ENCODE measurements around the gene OTUD1. TPM values are rescaled to one million over a fixed set of nuclear protein-coding genes. Genes with fewer than 3 reads are reported as not detected.

The OTUD1 gene
- total RNA-seq, 1 donor from 2014 or later, result 11.9 TPM

DNA sequence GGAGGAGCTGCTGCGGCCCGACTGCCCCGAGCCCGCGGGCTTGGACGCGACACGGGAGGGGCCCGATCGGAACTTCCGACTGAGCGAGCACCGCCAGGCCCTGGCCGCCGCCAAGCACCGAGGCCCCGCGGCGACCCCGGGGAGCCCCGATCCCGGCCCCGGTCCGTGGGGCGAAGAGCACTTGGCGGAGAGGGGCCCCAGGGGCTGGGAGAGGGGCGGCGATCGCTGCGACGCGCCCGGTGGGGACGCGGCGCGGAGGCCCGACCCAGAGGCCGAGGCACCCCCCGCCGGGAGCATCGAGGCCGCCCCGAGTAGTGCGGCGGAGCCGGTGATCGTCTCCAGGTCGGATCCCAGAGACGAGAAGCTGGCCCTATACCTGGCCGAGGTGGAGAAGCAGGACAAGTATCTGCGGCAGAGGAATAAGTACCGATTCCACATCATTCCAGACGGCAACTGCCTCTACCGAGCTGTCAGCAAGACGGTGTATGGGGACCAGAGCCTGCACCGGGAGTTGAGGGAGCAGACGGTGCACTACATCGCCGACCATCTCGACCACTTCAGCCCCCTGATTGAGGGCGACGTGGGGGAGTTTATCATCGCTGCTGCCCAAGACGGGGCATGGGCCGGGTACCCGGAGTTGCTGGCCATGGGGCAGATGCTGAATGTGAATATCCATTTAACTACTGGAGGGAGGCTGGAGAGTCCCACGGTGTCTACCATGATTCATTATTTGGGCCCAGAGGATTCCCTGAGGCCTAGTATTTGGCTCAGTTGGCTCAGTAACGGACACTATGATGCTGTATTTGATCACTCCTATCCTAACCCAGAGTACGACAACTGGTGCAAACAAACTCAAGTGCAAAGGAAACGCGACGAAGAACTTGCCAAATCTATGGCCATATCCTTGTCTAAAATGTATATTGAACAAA is 1.4 kb downstream of the OTUD1 start:
- TF ChIP-seq, protein P1, sequence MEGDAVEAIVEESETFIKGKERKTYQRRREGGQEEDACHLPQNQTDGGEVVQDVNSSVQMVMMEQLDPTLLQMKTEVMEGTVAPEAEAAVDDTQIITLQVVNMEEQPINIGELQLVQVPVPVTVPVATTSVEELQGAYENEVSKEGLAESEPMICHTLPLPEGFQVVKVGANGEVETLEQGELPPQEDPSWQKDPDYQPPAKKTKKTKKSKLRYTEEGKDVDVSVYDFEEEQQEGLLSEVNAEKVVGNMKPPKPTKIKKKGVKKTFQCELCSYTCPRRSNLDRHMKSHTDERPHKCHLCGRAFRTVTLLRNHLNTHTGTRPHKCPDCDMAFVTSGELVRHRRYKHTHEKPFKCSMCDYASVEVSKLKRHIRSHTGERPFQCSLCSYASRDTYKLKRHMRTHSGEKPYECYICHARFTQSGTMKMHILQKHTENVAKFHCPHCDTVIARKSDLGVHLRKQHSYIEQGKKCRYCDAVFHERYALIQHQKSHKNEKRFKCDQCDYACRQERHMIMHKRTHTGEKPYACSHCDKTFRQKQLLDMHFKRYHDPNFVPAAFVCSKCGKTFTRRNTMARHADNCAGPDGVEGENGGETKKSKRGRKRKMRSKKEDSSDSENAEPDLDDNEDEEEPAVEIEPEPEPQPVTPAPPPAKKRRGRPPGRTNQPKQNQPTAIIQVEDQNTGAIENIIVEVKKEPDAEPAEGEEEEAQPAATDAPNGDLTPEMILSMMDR (IDR thresholded peaks at IDR 0.05; ENCODE audit: unreplicated experiment), result no peak
- Mint-ChIP-seq H3K4me3 (ENCODE audit: unreplicated experiment) (peak overlapping the region; percentile 93), H3K4me1 (ENCODE audit: unreplicated experiment) (peaks cover 22% of the 10 kb centered on the region), H3K36me3 (ENCODE audit: low read depth, unreplicated experiment) (peaks cover 14% of the 10 kb centered on the region), H3K9me3 (ENCODE audit: unreplicated experiment) (no peaks in the 10 kb centered on the region), H3K27me3 (ENCODE audit: unreplicated experiment) (peaks cover 14% of the 10 kb centered on the region), H3K27ac (ENCODE audit: unreplicated experiment) (no peak overlapping the region)
- peak; percentile 20 for DNase-seq (ENCODE audit: low spot score)

DNA sequence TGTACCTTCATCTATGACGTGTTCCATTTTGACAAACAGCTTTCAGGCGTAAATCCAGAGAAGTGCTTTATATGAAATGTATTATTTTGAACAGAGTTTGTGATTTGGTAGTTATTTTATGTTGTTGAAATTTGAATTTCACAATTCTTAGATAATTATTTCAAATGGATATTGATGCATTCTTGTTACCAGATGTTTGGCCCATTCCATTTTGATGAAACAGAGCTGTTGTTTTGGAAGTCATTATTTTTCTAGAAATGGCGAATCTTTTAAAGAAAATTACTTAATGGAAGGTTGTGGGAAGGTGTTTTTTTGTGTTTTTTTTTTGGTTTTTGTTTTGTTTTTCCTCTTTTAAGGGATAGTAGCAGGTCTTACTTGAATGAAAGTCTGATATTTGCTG is 2.4 kb downstream of the OTUD1 start:
- Mint-ChIP-seq H3K27me3 (ENCODE audit: unreplicated experiment) (peaks cover 14% of the 10 kb centered on the region), H3K27ac (ENCODE audit: unreplicated experiment) (no peak overlapping the region), H3K9me3 (ENCODE audit: unreplicated experiment) (no peaks in the 10 kb centered on the region), H3K4me3 (ENCODE audit: unreplicated experiment) (peak overlapping the region; percentile 93), H3K4me1 (ENCODE audit: unreplicated experiment) (peaks cover 25% of the 10 kb centered on the region), H3K36me3 (ENCODE audit: low read depth, unreplicated experiment) (peaks cover 14% of the 10 kb centered on the region)
- TF ChIP-seq, protein P1 (IDR thresholded peaks at IDR 0.05; ENCODE audit: unreplicated experiment), result no peak
- no peak for DNase-seq (ENCODE audit: low spot score)

DNA sequence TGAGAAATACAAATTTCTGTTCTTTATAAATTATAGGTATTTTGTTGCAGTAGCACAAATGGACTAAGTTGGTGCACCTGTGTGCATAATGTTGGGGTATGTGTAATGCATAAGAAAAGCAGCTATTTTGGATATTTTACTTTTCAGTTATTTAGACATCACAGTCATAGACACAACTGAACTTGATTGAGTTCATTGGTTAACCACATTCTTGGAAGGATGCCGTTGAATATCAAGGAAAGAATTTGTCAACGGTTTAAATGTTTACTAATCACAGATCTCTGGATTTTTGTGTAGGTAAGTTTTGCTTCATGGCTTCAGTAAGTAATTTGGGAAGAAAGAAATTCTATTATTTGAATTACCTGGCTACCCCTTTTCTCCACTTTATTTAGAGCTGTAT is 4.1 kb downstream of the OTUD1 start:
- H3K36me3 Mint-ChIP-seq (ENCODE audit: low read depth, unreplicated experiment), result peaks cover 12% of the 10 kb centered on the region
- no peak for DNase-seq (ENCODE audit: low spot score)
- H3K4me3 Mint-ChIP-seq (ENCODE audit: unreplicated experiment), result no peak overlapping the region
- no peaks in the 10 kb centered on the region for H3K9me3 Mint-ChIP-seq (ENCODE audit: unreplicated experiment)
- H3K4me1 Mint-ChIP-seq (ENCODE audit: unreplicated experiment), result peaks cover 29% of the 10 kb centered on the region
- TF ChIP-seq, protein P1 (IDR thresholded peaks at IDR 0.05; ENCODE audit: unreplicated experiment), result no peak
- H3K27me3 Mint-ChIP-seq (ENCODE audit: unreplicated experiment), result peaks cover 10% of the 10 kb centered on the region
- H3K27ac Mint-ChIP-seq (ENCODE audit: unreplicated experiment), result no peak overlapping the region

DNA sequence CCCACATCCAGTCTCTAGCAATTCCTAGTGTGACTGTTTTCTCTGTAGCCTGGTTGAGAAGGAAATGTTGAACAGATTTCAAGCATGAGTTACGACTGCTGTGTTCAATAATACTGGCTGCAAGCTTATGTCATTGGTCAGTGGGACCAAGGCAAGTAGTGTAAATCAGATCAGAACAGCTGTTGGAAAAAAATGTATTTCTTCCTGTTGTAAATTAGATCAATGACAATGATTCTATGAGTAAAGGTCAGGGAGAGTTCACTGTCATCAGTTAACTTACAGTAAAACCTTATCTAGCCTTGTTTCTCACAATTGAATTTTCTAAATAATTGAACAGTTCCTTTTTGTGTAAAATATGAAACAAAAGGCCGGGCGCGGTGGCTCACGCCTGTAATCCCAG is 6.7 kb downstream of the OTUD1 start:
- H3K9me3 Mint-ChIP-seq (ENCODE audit: unreplicated experiment), result no peaks in the 10 kb centered on the region
- no peak for DNase-seq (ENCODE audit: low spot score)

More for the DNA sequence above, 6.7 kb downstream of the OTUD1 start:
- H3K4me3 Mint-ChIP-seq (ENCODE audit: unreplicated experiment), result no peak overlapping the region
- peaks cover 38% of the 10 kb centered on the region for H3K4me1 Mint-ChIP-seq (ENCODE audit: unreplicated experiment)
- TF ChIP-seq, protein P1 (IDR thresholded peaks at IDR 0.05; ENCODE audit: unreplicated experiment), result no peak
- H3K27me3 Mint-ChIP-seq (ENCODE audit: unreplicated experiment), result peaks cover 2% of the 10 kb centered on the region
- H3K27ac Mint-ChIP-seq (ENCODE audit: unreplicated experiment), result no peak overlapping the region
- H3K36me3 Mint-ChIP-seq (ENCODE audit: low read depth, unreplicated experiment), result peaks cover 2% of the 10 kb centered on the region
